D341Med (cell line): Measurements from ENCODE around the gene NLRP5.
"Not testable (repeated sequence)": the region's sequence is repeated elsewhere in the genome, so short reads cannot be mapped to it uniquely, and the experiment has no call there.

ENCODE experiments used
- DNase-seq: peaks from one replicate; pipeline ENCODE4 v3.0.0; 2012; ENCODE audit warnings: low spot score

The NLRP5 gene

DNA sequence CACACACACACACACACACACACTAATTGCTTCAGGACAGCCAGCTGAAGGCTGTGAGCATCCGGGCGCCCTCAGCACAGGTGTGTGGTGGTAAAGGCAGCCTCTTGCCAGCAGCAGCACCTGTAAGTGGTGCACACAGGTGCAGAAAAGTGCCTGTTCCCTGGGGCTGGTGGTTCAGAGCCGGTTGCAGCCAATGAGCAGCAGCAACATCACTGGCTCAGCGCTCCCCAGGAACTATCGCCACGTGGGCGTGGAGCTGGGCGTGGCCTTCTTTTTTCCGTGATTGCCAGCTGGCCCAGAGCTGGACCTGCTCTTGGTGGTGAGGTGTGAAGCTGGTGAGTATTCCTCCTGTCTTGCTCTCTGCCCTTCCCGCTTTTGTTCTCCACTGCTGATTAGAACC, at the start of gene NLRP5:
NLRP5 (plus strand) TSS at position 289 of the 400 bp plus-strand sequence.
- no peak for DNase-seq

- no peak for DNase-seq
These were observed 47.4 kb upstream of the NLRP5 start for GRCh38 chr19:55939206-55939605.

DNA sequence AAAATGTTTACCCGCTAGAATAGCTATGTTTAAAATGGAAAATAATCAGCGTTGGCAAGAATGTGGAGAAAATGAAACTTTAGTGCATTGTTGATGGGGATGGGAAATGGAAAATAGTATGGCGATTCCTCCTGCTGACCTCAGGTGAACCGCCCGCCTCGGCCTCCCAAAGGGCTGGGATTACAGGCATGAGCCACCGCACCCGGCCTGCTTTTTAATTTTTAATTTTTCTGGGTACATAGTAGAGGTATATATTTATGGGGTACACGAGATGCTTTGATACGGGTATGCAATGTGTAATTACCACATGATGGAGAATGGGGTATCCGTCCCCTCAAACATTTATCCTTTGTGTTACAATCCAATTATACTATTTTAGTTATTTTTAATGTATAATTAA, 46.3 kb upstream of the NLRP5 start:
- no peak for DNase-seq

- no peak for DNase-seq
These were observed 39.0 kb upstream of the NLRP5 start, which contains the start of gene NLRP8 for GRCh38 chr19:55947532-55947931. Gene NLRP8, plus strand, starts transcription at chr19:55947832.

DNA sequence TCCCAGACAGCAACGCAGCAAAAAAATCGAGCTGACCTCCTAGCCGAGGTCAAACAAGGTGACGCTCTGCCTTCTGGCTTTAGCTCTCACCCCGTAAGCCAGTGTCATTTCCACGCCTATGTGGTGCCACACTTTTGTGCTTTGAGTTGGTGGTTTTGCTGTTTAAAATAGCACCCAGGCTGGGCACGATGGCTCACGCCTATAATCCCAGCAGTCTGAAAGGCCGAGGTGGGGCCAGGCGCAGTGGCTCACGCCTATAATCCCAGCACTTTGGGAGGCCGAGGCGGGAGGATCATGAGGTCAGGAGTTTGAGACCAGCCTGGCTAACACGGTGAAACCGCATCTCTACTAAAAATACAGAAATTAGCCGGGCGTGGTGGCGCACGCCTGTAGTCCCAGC, 36.0 kb upstream of the NLRP5 start:
- DNase-seq = not testable (repeated sequence)

DNA sequence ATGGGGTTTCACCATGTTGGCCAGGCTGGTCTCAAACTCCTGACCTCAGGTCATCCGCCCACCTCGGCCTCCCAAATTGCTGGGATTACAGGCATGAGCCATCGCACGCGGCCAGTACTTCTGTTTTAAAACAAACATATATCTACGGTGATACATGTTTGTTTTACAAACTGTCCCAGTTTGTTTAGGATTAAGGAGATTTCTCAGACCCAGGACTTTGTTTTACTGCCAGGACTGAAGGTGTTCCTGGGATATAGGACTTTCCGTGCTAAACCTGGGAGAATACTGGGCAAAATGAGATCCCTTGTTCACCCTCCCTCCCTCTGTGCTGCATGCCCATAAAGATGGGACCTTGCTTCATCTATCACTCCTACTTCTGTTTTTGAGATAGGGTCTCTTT, 30.1 kb upstream of the NLRP5 start:
- DNase-seq = no peak

GRCh38 chr19:55958356-55958755, 28.2 kb upstream of the NLRP5 start:
- DNase-seq = no peak

DNA sequence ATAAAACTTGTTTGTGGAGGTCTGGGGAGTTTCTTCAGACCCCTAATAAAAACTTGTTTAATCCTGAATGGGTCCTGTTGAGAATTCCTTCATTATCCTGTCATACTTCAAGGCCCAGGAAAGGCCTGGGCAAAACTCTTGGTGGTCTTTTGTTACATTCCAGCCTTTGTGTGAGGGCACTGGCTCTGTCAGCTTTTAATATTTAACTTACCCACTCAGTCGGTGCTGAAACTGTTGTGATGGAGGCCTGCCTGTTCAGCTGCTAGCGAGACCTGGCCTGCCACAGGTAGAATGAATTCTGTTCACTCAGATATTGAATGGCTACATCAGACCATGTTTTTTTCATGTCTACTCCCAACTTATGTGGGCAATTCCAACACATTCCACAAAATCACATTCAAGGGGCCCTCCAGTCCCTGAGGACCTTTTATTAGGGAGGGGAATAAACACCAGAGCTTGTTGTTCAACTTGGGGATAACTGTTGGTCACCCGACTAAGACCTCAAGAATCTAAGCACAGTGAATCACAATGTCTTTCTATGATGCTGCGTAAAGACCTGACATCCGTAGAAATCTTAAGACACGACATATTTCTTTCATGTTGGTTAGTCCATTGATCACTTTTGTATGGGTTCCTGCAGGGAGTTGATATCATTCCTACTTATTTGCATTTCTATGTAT, 26.4 kb upstream of the NLRP5 start:
- DNase-seq = no peak

- DNase-seq = no peak
These were observed 24.4 kb upstream of the NLRP5 start for GRCh38 chr19:55962186-55962585.

DNA sequence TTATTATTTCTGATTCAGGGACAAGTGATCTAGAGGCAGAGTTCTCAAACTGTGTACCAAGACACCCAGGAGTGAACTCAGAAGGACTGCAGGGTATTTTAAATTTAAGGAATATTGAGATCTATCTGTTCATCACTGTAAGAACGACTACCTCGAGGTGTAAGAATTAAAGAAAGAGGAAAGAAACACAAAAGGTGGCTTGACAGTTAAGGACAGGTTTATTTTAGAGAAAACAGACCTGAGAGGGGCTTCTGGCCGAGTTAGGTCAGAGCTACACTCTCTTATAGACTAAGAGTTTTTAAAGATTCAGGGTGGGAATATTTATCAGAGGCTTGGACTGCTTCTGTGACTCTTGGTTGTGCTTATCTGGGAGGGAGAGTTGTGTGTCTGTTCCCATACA, 12.6 kb upstream of the NLRP5 start:
- DNase-seq = no peak

DNA sequence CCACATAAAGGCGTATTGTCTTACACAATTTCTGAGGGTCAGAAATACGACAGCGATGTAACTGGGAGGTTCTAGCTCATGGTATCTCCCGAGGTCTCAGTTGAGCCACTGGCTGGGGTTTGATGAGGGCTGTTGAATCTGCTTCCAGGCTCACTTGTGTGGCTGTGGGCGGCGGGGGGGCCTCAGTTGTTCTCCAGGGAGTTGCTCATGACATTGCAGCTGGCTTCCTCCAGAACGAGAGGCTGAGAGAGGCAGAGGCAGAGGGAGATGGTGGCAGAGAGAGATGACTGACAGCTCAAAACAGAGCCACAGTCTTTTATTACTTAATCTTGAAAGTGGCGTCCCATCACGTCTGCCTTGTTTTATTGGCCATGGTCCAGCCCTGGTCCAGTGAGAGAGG, 6.2 kb upstream of the NLRP5 start:
- DNase-seq = no peak

DNA sequence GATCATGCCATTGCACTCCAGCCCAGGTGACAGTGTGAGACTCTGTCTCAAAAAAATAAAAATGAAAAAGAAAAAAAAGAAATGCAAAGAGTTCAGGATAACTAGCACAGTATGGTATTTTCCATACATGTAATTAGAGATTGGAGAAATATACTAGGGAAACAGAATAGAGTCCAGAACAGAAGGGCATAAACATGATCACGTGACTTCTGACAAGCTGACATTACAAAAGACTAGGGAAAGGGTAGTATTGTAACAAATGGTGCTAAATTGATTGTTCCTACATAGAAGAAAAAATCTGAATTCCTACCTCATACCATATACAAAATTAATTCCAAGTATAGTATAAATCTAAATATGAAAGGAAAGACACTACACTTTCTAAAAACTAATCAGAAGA, 1.3 kb upstream of the NLRP5 start:
- DNase-seq = no peak

GRCh38 chr19:55990831-55991230, 4.3 kb downstream of the NLRP5 start:
- DNase-seq = no peak

DNA sequence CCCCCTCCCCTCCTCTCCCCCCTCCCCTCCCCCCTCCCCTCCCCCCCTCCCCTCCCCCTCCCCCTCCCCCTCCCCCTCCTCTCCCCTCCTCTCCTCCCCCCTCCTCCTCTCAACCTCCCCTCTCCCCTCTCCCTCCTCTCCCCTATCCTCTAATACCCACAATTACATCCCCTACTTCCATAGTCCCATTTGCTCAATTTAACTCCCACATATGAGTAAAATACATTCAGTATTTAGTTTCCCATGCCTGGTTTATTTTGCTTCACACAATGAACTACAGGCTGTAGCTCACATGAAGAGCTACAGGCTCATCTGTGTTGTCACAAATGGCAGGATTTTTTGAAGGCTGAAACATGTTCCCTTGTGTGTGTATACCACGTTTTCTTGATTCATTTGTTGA, 6.9 kb downstream of the NLRP5 start:
- no peak for DNase-seq

GRCh38 chr19:56014765-56015164, 28.2 kb downstream of the NLRP5 start:
- no peak for DNase-seq

DNA sequence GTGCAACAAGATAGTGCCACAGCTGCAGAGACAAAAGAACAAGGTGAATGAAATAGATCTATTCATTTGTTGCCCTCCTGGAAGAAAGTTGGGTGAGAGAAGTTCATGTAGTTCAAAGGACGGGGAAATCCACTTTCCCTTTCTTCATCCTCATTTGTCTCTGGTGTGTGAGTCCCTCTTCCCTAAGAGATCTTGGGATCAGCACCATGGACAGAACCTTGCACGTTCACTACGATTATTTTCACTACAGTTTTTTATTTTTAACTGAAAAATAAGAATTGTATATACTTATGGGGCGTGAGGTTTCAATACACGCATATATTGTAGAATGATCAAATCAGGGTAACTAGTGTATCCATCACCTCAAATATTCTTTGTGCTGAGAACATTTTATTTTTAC, 29.2 kb downstream of the NLRP5 start:
- DNase-seq = no peak

DNA sequence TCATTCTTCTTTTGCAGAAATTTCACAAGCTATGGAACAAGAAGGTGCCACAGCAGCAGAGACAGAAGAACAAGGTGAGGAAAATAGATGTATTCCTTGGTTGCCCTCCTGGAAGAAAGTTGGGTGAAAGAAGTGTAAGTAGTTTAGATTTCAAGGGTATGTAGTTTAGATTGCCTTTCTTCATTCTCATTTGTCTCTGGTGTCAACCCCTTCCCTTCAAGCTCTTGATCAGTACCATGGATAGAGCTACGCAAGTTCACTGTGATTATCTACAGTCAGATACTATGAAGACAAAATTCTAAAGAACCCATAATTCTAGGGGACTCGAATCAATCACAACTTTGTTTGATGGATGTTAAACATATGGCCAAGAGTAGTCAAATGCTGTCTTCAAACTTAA, 32.8 kb downstream of the NLRP5 start:
- DNase-seq = not testable (repeated sequence)

DNA sequence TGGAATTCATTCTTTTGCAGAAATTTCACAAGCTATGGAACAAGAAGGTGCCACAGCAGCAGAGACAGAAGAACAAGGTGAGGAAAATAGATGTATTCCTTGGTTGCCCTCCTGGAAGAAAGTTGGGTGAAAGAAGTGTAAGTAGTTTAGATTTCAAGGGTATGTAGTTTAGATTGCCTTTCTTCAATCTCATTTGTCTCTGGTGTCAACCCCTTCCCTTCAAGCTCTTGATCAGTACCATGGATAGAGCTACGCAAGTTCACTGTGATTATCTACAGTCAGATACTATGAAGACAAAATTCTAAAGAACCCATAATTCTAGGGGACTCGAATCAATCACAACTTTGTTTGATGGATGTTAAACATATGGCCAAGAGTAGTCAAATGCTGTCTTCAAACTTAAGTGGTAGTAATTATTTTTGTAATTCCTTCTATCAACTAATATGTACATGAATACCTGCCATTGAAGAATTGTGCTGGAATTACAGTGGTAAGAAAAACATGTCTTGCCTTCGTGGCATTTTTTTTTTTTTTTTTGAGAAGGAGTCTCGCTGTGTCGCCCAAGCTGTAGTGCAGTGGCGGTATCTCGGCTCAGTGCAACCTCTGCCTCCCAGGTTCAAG, 33.9 kb downstream of the NLRP5 start:
- not testable (repeated sequence) for DNase-seq

GRCh38 chr19:56026769-56027168, 40.2 kb downstream of the NLRP5 start:
- DNase-seq = no peak

GRCh38 chr19:56053596-56053995, 67.0 kb downstream of the NLRP5 start:
- DNase-seq = no peak

DNA sequence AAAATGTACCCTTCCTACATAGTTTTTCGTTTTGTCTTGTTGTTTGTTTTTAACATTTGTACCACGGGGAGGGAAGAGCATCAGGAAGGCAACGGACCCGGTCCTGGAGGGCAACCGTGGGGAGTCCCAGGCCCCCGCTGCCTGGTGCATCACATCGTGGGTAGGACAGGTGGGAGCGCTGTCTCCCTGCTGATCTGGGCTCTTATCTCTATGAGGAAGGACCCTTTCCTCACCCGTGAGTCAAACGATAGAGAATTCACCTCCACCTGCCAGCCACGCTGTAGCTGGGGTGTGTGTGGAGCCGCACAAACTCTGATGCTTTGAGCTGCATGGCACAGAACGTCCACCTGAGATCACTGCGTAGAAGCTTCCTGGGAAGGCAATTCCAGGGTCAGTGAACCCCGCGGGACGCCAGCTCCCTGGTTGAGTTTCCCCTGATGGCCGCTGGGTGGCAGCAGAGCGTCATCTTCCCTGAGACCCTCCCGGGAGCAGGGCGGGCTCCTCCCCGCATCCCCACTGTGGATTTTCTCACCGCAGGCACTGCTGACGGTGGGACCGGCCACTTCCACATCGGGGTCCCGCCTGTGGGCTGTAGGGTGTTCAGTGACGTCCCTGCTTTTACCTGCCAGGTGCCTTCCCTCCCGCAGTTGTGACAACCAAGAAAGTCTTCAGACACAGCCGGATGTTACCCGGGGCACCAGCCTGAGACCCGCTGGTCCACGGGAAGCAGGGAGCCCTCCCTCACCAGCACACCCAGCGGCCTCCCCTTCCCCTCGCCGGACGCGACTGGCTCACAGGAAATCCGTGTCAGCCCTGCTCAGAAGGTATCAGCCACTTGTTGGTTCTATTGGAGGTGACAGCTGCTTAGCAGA, 79.8 kb downstream of the NLRP5 start:
- DNase-seq = peak; percentile 93

- DNase-seq = no peak
These were observed 83.1 kb downstream of the NLRP5 start for GRCh38 chr19:56069642-56070041.

DNA sequence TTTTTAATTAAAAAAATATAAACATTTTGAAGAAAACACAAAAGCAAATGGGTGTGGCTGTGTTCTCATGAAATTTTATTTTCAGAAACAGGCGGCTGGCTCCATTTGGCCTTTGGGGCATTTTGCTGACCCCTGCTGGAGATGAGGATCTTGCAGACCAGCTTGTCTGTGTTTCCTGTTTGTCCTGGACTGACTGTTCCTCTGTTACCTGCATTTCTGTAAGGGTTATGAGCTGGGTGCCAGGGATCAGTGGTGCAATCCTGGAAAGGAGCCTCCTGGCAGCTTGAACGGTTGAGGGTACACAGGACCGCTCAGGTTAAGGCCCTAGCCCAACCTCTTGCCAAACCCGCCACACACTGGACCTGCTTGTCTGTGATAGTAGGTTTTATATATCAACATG, 84.6 kb downstream of the NLRP5 start:
- peak; percentile 43 for DNase-seq
